ENCODE results near the gene BET1L. TPM values are rescaled to one million over a fixed set of nuclear protein-coding genes. Genes with fewer than 3 reads are reported as not detected.
"Not testable (repeated sequence)": the region's sequence is repeated elsewhere in the genome, so short reads cannot be mapped to it uniquely, and the experiment has no call there.

The BET1L gene
- total RNA-seq, 2 donors from 2014 or later, result 52.1 to 54.8 TPM

GRCh38 chr11:249062-249461 lies 41.9 kb upstream of the BET1L start:
- no peaks in the 10 kb centered on the region for H3K4me1 ChIP-seq (replicated peaks)
- intact Hi-C loops (cut with DNase I), result no loop called here
- TF ChIP-seq CTCF (IDR thresholded peaks at IDR 0.05), result no peak
- no peak overlapping the region for H3K4me3 ChIP-seq
- 89% methylated on average over 8 of the region's 8 CpGs for WGBS
- H3K27ac ChIP-seq, result no peak overlapping the region
- peaks cover 7 to 16% of the 10 kb centered on the region in 2 donors for H3K36me3 ChIP-seq
- H3K27me3 ChIP-seq (replicated peaks; ENCODE audit: insufficient read depth), result no peaks in the 10 kb centered on the region
- DNase-seq (ENCODE audit: low spot score), result no peak
- H3K9me3 ChIP-seq, result no peaks in the 10 kb centered on the region

DNA sequence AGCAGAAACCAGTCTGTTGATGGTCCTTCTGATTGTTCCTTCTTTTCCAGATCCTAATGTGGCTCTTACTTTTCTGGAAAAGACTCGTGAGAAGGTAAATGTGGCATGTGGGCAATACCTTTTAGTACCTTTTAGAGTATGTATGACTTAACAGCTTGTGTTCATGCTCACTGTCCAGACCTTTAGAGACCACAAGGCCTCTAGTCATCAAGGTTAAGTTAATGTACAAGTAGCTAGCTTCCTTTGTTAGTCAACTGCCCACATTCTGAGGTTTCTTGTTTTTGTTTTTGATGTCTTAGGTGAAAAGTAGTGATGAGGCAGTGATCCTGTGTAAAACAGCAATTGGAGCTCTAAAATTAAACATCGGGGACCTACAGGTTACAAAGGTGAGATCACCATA lies 37.2 kb upstream of the BET1L start:
- peaks cover 7 to 16% of the 10 kb centered on the region in 2 donors for H3K36me3 ChIP-seq
- H3K4me1 ChIP-seq (replicated peaks), result peaks cover 8% of the 10 kb centered on the region
- WGBS, result 94% methylated on average over 2 of the region's 2 CpGs
- H3K9me3 ChIP-seq, result no peaks in the 10 kb centered on the region
- no peaks in the 10 kb centered on the region for H3K27me3 ChIP-seq (replicated peaks; ENCODE audit: insufficient read depth)
- TF ChIP-seq POLR2A (IDR thresholded peaks at IDR 0.05), result no peak
- TF ChIP-seq POLR2AphosphoS5 (IDR thresholded peaks at IDR 0.05), result no peak
- no peak for TF ChIP-seq CTCF (IDR thresholded peaks at IDR 0.05)
- DNase-seq (ENCODE audit: low spot score), result no peak
- intact Hi-C loops (cut with DNase I), result no loop called here
- no peak overlapping the region for H3K27ac ChIP-seq
- no peak overlapping the region for H3K4me3 ChIP-seq

- H3K4me3 ChIP-seq, result no peak overlapping the region
- no peaks in the 10 kb centered on the region for H3K27me3 ChIP-seq (replicated peaks; ENCODE audit: insufficient read depth)
- 90% methylated on average over 5 of the region's 5 CpGs for WGBS
- intact Hi-C loops (cut with DNase I), result no loop called here
- no peak for TF ChIP-seq POLR2A (IDR thresholded peaks at IDR 0.05)
- no peak for TF ChIP-seq POLR2AphosphoS5 (IDR thresholded peaks at IDR 0.05)
- no peak for TF ChIP-seq CTCF (IDR thresholded peaks at IDR 0.05)
- peaks cover 0 to 5% of the 10 kb centered on the region in 2 donors for H3K36me3 ChIP-seq
- H3K27ac ChIP-seq, result peak overlapping the region; percentile 57 to 98
- H3K9me3 ChIP-seq, result no peaks in the 10 kb centered on the region
- no peak for DNase-seq (ENCODE audit: low spot score)
- H3K4me1 ChIP-seq (replicated peaks), result peaks cover 12% of the 10 kb centered on the region
Observed at GRCh38 chr11:241634-242033, 34.4 kb upstream of the BET1L start.

DNA sequence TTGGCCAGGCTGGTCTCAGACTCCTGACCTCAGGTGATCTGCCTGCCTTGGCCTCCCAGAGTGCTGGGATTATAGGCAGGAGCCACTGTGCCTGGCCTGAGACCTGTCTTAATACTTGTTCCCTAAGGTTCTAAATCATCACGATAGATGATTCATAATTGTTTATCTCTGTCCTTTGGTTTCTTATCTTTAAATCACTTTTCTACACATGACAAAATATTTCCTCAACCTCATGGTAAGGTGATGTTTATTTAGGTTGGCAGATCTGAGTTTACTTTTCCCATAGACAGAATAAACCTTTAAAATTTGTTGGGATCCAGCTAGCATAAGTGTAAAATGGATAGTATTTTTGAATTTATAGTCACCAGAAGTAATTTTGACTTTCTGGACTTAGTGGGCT lies 33.1 kb upstream of the BET1L start:
- Histone ChIP-seq H3K27me3 (replicated peaks; ENCODE audit: insufficient read depth) (no peaks in the 10 kb centered on the region), H3K4me3 (peak overlapping the region in 1 of 2 donors; percentile 1), H3K36me3 (peaks cover 0 to 5% of the 10 kb centered on the region in 2 donors), H3K27ac (peak overlapping the region; percentile 57 to 98), H3K9me3 (no peaks in the 10 kb centered on the region), H3K4me1 (replicated peaks) (peaks cover 12% of the 10 kb centered on the region)
- no peak for DNase-seq (ENCODE audit: low spot score)
- intact Hi-C loops (cut with DNase I), result no loop called here
- 25% methylated on average over 1 of the region's 1 CpG for WGBS
- TF ChIP-seq POLR2AphosphoS5 (IDR thresholded peaks at IDR 0.05), result peak; percentile 85
- no peak for TF ChIP-seq CTCF (IDR thresholded peaks at IDR 0.05)

DNA sequence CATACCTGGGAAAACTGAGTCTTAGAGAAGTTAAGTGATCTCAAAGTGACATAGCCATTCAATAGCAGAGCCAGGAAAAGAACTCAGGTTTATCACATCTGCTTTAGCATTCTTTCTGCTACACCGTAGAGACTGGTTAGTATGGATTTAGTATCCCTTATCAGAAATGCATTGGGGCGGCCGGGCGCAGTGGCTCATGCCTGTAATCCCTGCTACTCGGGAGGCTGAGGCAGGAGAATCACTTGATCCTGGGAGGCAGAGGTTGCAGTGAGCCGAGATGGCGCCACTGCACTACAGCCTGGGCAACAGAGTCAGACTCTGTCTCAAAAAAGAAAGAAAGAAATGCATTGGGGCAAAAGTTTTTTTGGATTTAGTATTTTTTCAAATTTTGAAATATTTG lies 31.1 kb upstream of the BET1L start:
- Histone ChIP-seq H3K27ac (peak overlapping the region in 1 of 2 donors; percentile 98), H3K4me1 (replicated peaks) (peaks cover 12% of the 10 kb centered on the region)
- not testable (repeated sequence) for DNase-seq (ENCODE audit: low spot score); H3K4me3 ChIP-seq; H3K36me3 ChIP-seq; H3K27me3 ChIP-seq (replicated peaks; ENCODE audit: insufficient read depth); H3K9me3 ChIP-seq
- intact Hi-C loops (cut with DNase I), result loop anchor here (5.0 to 10.0 kb wide), 2 partner anchors 119 to 266 kb away; partner anchors contain the start of gene RNH1
- 84% methylated on average over 7 of the region's 7 CpGs for WGBS

Data from prostate gland (tissue), 2 donors.